ENCODE measurements around the gene FBXO22.
"Not testable (repeated sequence)": the region's sequence is repeated elsewhere in the genome, so short reads cannot be mapped to it uniquely, and the experiment has no call there.

Gene FBXO22

GRCh38 chr15:75910355-75910754 is 6.7 kb downstream of the FBXO22 start:
- not testable (repeated sequence) for DNase-seq; H3K4me1 ChIP-seq (ENCODE audit: control insufficient read depth, insufficient read depth, low read length, poor library complexity, severe bottlenecking); H3K4me3 ChIP-seq (ENCODE audit: insufficient read depth, low read depth, low read length, poor library complexity, severe bottlenecking); H3K27me3 ChIP-seq (replicated peaks; ENCODE audit: control insufficient read depth, insufficient read depth, low read length, poor library complexity, severe bottlenecking); H3K27ac ChIP-seq (ENCODE audit: insufficient read depth, low read length, poor library complexity, severe bottlenecking); H3K9me3 ChIP-seq (ENCODE audit: control insufficient read depth, low read length)
- H3K36me3 ChIP-seq (ENCODE audit: control insufficient read depth, insufficient read depth, low read length), result peaks cover 16% of the 10 kb centered on the region

GRCh38 chr15:75916978-75917377 is 13.3 kb downstream of the FBXO22 start:
- Histone ChIP-seq H3K4me3 (ENCODE audit: insufficient read depth, low read depth, low read length, poor library complexity, severe bottlenecking) (no peak overlapping the region), H3K27me3 (replicated peaks; ENCODE audit: control insufficient read depth, insufficient read depth, low read length, poor library complexity, severe bottlenecking) (no peaks in the 10 kb centered on the region), H3K36me3 (ENCODE audit: control insufficient read depth, insufficient read depth, low read length) (peaks cover 28% of the 10 kb centered on the region), H3K9me3 (ENCODE audit: control insufficient read depth, low read length) (no peaks in the 10 kb centered on the region), H3K27ac (ENCODE audit: insufficient read depth, low read length, poor library complexity, severe bottlenecking) (no peak overlapping the region), H3K4me1 (ENCODE audit: control insufficient read depth, insufficient read depth, low read length, poor library complexity, severe bottlenecking) (no peaks in the 10 kb centered on the region)
- DNase-seq, result no peak

GRCh38 chr15:75918135-75918534 is 14.5 kb downstream of the FBXO22 start:
- H3K27ac ChIP-seq (ENCODE audit: insufficient read depth, low read length, poor library complexity, severe bottlenecking), result no peak overlapping the region
- no peak for DNase-seq
- H3K27me3 ChIP-seq (replicated peaks; ENCODE audit: control insufficient read depth, insufficient read depth, low read length, poor library complexity, severe bottlenecking), result no peaks in the 10 kb centered on the region
- no peaks in the 10 kb centered on the region for H3K4me1 ChIP-seq (ENCODE audit: control insufficient read depth, insufficient read depth, low read length, poor library complexity, severe bottlenecking)
- H3K4me3 ChIP-seq (ENCODE audit: insufficient read depth, low read depth, low read length, poor library complexity, severe bottlenecking), result no peak overlapping the region
- H3K36me3 ChIP-seq (ENCODE audit: control insufficient read depth, insufficient read depth, low read length), result peaks cover 27% of the 10 kb centered on the region
- H3K9me3 ChIP-seq (ENCODE audit: control insufficient read depth, low read length), result no peaks in the 10 kb centered on the region

GRCh38 chr15:75920079-75920478 is 16.4 kb downstream of the FBXO22 start:
- no peak for DNase-seq
- Histone ChIP-seq H3K4me3 (ENCODE audit: insufficient read depth, low read depth, low read length, poor library complexity, severe bottlenecking) (no peak overlapping the region), H3K36me3 (ENCODE audit: control insufficient read depth, insufficient read depth, low read length) (peaks cover 12% of the 10 kb centered on the region), H3K27ac (ENCODE audit: insufficient read depth, low read length, poor library complexity, severe bottlenecking) (no peak overlapping the region), H3K9me3 (ENCODE audit: control insufficient read depth, low read length) (no peaks in the 10 kb centered on the region), H3K4me1 (ENCODE audit: control insufficient read depth, insufficient read depth, low read length, poor library complexity, severe bottlenecking) (no peaks in the 10 kb centered on the region), H3K27me3 (replicated peaks; ENCODE audit: control insufficient read depth, insufficient read depth, low read length, poor library complexity, severe bottlenecking) (no peaks in the 10 kb centered on the region)

- Histone ChIP-seq H3K27me3 (replicated peaks; ENCODE audit: control insufficient read depth, insufficient read depth, low read length, poor library complexity, severe bottlenecking) (no peaks in the 10 kb centered on the region), H3K4me1 (ENCODE audit: control insufficient read depth, insufficient read depth, low read length, poor library complexity, severe bottlenecking) (no peaks in the 10 kb centered on the region), H3K27ac (ENCODE audit: insufficient read depth, low read length, poor library complexity, severe bottlenecking) (no peak overlapping the region), H3K4me3 (ENCODE audit: insufficient read depth, low read depth, low read length, poor library complexity, severe bottlenecking) (no peak overlapping the region), H3K9me3 (ENCODE audit: control insufficient read depth, low read length) (no peaks in the 10 kb centered on the region), H3K36me3 (ENCODE audit: control insufficient read depth, insufficient read depth, low read length) (peaks cover 12% of the 10 kb centered on the region)
- DNase-seq, result no peak
Observed at GRCh38 chr15:75921732-75922703, 18.3 kb downstream of the FBXO22 start.

GRCh38 chr15:75923756-75924155 is 20.1 kb downstream of the FBXO22 start:
- no peak overlapping the region for H3K27ac ChIP-seq (ENCODE audit: insufficient read depth, low read length, poor library complexity, severe bottlenecking)
- H3K9me3 ChIP-seq (ENCODE audit: control insufficient read depth, low read length), result no peaks in the 10 kb centered on the region
- H3K27me3 ChIP-seq (replicated peaks; ENCODE audit: control insufficient read depth, insufficient read depth, low read length, poor library complexity, severe bottlenecking), result no peaks in the 10 kb centered on the region
- no peaks in the 10 kb centered on the region for H3K4me1 ChIP-seq (ENCODE audit: control insufficient read depth, insufficient read depth, low read length, poor library complexity, severe bottlenecking)
- H3K36me3 ChIP-seq (ENCODE audit: control insufficient read depth, insufficient read depth, low read length), result peaks cover 5% of the 10 kb centered on the region
- no peak for DNase-seq
- H3K4me3 ChIP-seq (ENCODE audit: insufficient read depth, low read depth, low read length, poor library complexity, severe bottlenecking), result no peak overlapping the region

GRCh38 chr15:75924576-75924975 is 20.9 kb downstream of the FBXO22 start:
- no peaks in the 10 kb centered on the region for H3K27me3 ChIP-seq (replicated peaks; ENCODE audit: control insufficient read depth, insufficient read depth, low read length, poor library complexity, severe bottlenecking)
- no peak for DNase-seq
- no peaks in the 10 kb centered on the region for H3K4me1 ChIP-seq (ENCODE audit: control insufficient read depth, insufficient read depth, low read length, poor library complexity, severe bottlenecking)
- peaks cover 3% of the 10 kb centered on the region for H3K36me3 ChIP-seq (ENCODE audit: control insufficient read depth, insufficient read depth, low read length)
- no peak overlapping the region for H3K4me3 ChIP-seq (ENCODE audit: insufficient read depth, low read depth, low read length, poor library complexity, severe bottlenecking)
- no peak overlapping the region for H3K27ac ChIP-seq (ENCODE audit: insufficient read depth, low read length, poor library complexity, severe bottlenecking)
- H3K9me3 ChIP-seq (ENCODE audit: control insufficient read depth, low read length), result no peaks in the 10 kb centered on the region

GRCh38 chr15:75925440-75925839 is 21.8 kb downstream of the FBXO22 start:
- DNase-seq, result no peak
- Histone ChIP-seq H3K36me3 (ENCODE audit: control insufficient read depth, insufficient read depth, low read length) (peaks cover 3% of the 10 kb centered on the region), H3K27ac (ENCODE audit: insufficient read depth, low read length, poor library complexity, severe bottlenecking) (no peak overlapping the region), H3K27me3 (replicated peaks; ENCODE audit: control insufficient read depth, insufficient read depth, low read length, poor library complexity, severe bottlenecking) (no peaks in the 10 kb centered on the region), H3K9me3 (ENCODE audit: control insufficient read depth, low read length) (no peaks in the 10 kb centered on the region), H3K4me3 (ENCODE audit: insufficient read depth, low read depth, low read length, poor library complexity, severe bottlenecking) (no peak overlapping the region), H3K4me1 (ENCODE audit: control insufficient read depth, insufficient read depth, low read length, poor library complexity, severe bottlenecking) (no peaks in the 10 kb centered on the region)

GRCh38 chr15:75926931-75927330 is 23.3 kb downstream of the FBXO22 start:
- Histone ChIP-seq H3K27me3 (replicated peaks; ENCODE audit: control insufficient read depth, insufficient read depth, low read length, poor library complexity, severe bottlenecking) (no peaks in the 10 kb centered on the region), H3K9me3 (ENCODE audit: control insufficient read depth, low read length) (no peaks in the 10 kb centered on the region), H3K27ac (ENCODE audit: insufficient read depth, low read length, poor library complexity, severe bottlenecking) (no peak overlapping the region), H3K4me3 (ENCODE audit: insufficient read depth, low read depth, low read length, poor library complexity, severe bottlenecking) (no peak overlapping the region), H3K36me3 (ENCODE audit: control insufficient read depth, insufficient read depth, low read length) (peaks cover 8% of the 10 kb centered on the region), H3K4me1 (ENCODE audit: control insufficient read depth, insufficient read depth, low read length, poor library complexity, severe bottlenecking) (no peaks in the 10 kb centered on the region)
- no peak for DNase-seq

GRCh38 chr15:75927601-75928000 is 23.9 kb downstream of the FBXO22 start:
- Histone ChIP-seq H3K4me3 (ENCODE audit: insufficient read depth, low read depth, low read length, poor library complexity, severe bottlenecking) (no peak overlapping the region), H3K27ac (ENCODE audit: insufficient read depth, low read length, poor library complexity, severe bottlenecking) (no peak overlapping the region), H3K9me3 (ENCODE audit: control insufficient read depth, low read length) (no peaks in the 10 kb centered on the region), H3K4me1 (ENCODE audit: control insufficient read depth, insufficient read depth, low read length, poor library complexity, severe bottlenecking) (no peaks in the 10 kb centered on the region), H3K27me3 (replicated peaks; ENCODE audit: control insufficient read depth, insufficient read depth, low read length, poor library complexity, severe bottlenecking) (no peaks in the 10 kb centered on the region), H3K36me3 (ENCODE audit: control insufficient read depth, insufficient read depth, low read length) (peaks cover 12% of the 10 kb centered on the region)
- DNase-seq, result no peak
